Measurements from ENCODE around the gene KIFBP. TPM values are rescaled to one million over a fixed set of nuclear protein-coding genes. Genes with fewer than 3 reads are reported as not detected.
A peak's percentile ranks its signal among the peaks of the same experiment; 100 is the strongest.

Gene KIFBP
- total and polyA plus RNA-seq, 2 of the 13 experiments (the other 11 are each of a cell fraction or from before 2014, with no cell fraction given) = 13.0 to 21.9 TPM

GRCh38 chr10:69061305-69062161 is 72.9 kb downstream of the KIFBP start (continued):
- peak; percentile 50; the same call in 1 of the 2 replicates for TF ChIP-seq RXRB (CRISPR knock-in tag; IDR thresholded peaks at IDR 0.05; ENCODE audit: borderline replicate concordance)
- no peak for TF ChIP-seq HMG20B (CRISPR knock-in tag; conservative IDR thresholded peaks at IDR 0.05)
- TF ChIP-seq AKAP8 (CRISPR knock-in tag; IDR thresholded peaks at IDR 0.05) = no peak
- TF ChIP-seq TOPORS (CRISPR knock-in tag; IDR thresholded peaks at IDR 0.05) = no peak
- no peak for TF ChIP-seq ZNF44 (CRISPR knock-in tag; IDR thresholded peaks at IDR 0.05)
- TF ChIP-seq, protein P1, sequence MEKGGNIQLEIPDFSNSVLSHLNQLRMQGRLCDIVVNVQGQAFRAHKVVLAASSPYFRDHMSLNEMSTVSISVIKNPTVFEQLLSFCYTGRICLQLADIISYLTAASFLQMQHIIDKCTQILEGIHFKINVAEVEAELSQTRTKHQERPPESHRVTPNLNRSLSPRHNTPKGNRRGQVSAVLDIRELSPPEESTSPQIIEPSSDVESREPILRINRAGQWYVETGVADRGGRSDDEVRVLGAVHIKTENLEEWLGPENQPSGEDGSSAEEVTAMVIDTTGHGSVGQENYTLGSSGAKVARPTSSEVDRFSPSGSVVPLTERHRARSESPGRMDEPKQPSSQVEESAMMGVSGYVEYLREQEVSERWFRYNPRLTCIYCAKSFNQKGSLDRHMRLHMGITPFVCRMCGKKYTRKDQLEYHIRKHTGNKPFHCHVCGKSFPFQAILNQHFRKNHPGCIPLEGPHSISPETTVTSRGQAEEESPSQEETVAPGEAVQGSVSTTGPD (CRISPR knock-in tag; IDR thresholded peaks at IDR 0.05) = no peak
- no peak for TF ChIP-seq ZFY (CRISPR knock-in tag; IDR thresholded peaks at IDR 0.05)
- TF ChIP-seq, protein P2, sequence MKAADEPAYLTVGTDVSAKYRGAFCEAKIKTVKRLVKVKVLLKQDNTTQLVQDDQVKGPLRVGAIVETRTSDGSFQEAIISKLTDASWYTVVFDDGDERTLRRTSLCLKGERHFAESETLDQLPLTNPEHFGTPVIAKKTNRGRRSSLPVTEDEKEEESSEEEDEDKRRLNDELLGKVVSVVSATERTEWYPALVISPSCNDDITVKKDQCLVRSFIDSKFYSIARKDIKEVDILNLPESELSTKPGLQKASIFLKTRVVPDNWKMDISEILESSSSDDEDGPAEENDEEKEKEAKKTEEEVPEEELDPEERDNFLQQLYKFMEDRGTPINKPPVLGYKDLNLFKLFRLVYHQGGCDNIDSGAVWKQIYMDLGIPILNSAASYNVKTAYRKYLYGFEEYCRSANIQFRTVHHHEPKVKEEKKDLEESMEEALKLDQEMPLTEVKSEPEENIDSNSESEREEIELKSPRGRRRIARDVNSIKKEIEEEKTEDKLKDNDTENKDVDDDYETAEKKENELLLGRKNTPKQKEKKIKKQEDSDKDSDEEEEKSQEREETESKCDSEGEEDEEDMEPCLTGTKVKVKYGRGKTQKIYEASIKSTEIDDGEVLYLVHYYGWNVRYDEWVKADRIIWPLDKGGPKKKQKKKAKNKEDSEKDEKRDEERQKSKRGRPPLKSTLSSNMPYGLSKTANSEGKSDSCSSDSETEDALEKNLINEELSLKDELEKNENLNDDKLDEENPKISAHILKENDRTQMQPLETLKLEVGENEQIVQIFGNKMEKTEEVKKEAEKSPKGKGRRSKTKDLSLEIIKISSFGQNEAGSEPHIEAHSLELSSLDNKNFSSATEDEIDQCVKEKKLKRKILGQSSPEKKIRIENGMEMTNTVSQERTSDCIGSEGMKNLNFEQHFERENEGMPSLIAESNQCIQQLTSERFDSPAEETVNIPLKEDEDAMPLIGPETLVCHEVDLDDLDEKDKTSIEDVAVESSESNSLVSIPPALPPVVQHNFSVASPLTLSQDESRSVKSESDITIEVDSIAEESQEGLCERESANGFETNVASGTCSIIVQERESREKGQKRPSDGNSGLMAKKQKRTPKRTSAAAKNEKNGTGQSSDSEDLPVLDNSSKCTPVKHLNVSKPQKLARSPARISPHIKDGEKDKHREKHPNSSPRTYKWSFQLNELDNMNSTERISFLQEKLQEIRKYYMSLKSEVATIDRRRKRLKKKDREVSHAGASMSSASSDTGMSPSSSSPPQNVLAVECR (CRISPR knock-in tag; IDR thresholded peaks at IDR 0.05; ENCODE audit: borderline replicate concordance) = no peak
- TF ChIP-seq ZKSCAN1 (IDR thresholded peaks at IDR 0.05; ENCODE audit: low read length) = no peak
- TF ChIP-seq NR1H2 (CRISPR knock-in tag; IDR thresholded peaks at IDR 0.05; ENCODE audit: borderline replicate concordance, low read depth) = no peak
- no peak for TF ChIP-seq ZNF709 (CRISPR knock-in tag; IDR thresholded peaks at IDR 0.05)
- TF ChIP-seq SMAD3 (CRISPR knock-in tag; IDR thresholded peaks at IDR 0.05) = no peak
- TF ChIP-seq CC2D1A (CRISPR knock-in tag; IDR thresholded peaks at IDR 0.05) = no peak
- TF ChIP-seq ARNTL (CRISPR knock-in tag; IDR thresholded peaks at IDR 0.05) = no peak
- TF ChIP-seq ZNF549 (CRISPR knock-in tag; IDR thresholded peaks at IDR 0.05) = no peak
- no peak for TF ChIP-seq HNRNPK (IDR thresholded peaks at IDR 0.05; ENCODE audit: low read depth, low read length, poor library complexity, severe bottlenecking)
- TF ChIP-seq ZNF317 (CRISPR knock-in tag; IDR thresholded peaks at IDR 0.05) = peak; percentile 72; the same call in 1 of the 2 replicates
- TF ChIP-seq PHF20 (CRISPR knock-in tag; IDR thresholded peaks at IDR 0.05) = no peak
- TF ChIP-seq TCF12 (IDR thresholded peaks at IDR 0.05) = no peak
- no peak for TF ChIP-seq TCF12 (CRISPR knock-in tag; IDR thresholded peaks at IDR 0.05)
- no peak for TF ChIP-seq RARG (CRISPR knock-in tag; IDR thresholded peaks at IDR 0.05; ENCODE audit: low read depth)
- no peak for TF ChIP-seq ZNF552 (CRISPR knock-in tag; IDR thresholded peaks at IDR 0.05; ENCODE audit: borderline replicate concordance)
- TF ChIP-seq ZFYVE20 (CRISPR knock-in tag; IDR thresholded peaks at IDR 0.05; ENCODE audit: borderline replicate concordance, low read depth) = no peak
- no peak for TF ChIP-seq ZNF101 (CRISPR knock-in tag; IDR thresholded peaks at IDR 0.05; ENCODE audit: borderline replicate concordance, low read depth)
- no peak for TF ChIP-seq ZNF335 (CRISPR knock-in tag; IDR thresholded peaks at IDR 0.05)
